ENCODE results near the gene MROH9.
"Not testable (repeated sequence)": the region's sequence is repeated elsewhere in the genome, so short reads cannot be mapped to it uniquely, and the experiment has no call there.

The MROH9 gene

GRCh38 chr1:170935231-170935630 lies at the start of gene MROH9:
Gene MROH9, plus strand, starts transcription at chr1:170935534. Its CDS starts 10,023 bp downstream, at chr1:170945557.
- Mint-ChIP-seq H3K27me3 (peaks cover 4% of the 10 kb centered on the region), H3K4me1 (no peaks in the 10 kb centered on the region), H3K4me3 (no peak within 1 kb of the TSS), H3K36me3 (no peaks in the 10 kb centered on the region), H3K9me3 (no peaks in the 10 kb centered on the region), H3K27ac (no peak within 1 kb of the TSS)

- H3K27ac Mint-ChIP-seq: no peak overlapping the region
- no peaks in the 10 kb centered on the region for H3K9me3 Mint-ChIP-seq
- H3K27me3 Mint-ChIP-seq: peaks cover 12% of the 10 kb centered on the region
- H3K36me3 Mint-ChIP-seq: no peaks in the 10 kb centered on the region
- no peak overlapping the region for H3K4me3 Mint-ChIP-seq
- H3K4me1 Mint-ChIP-seq: no peaks in the 10 kb centered on the region
Measured at GRCh38 chr1:170885551-170885950, 49.8 kb upstream of the MROH9 start.

- H3K36me3 Mint-ChIP-seq: no peaks in the 10 kb centered on the region
- no peak overlapping the region for H3K27ac Mint-ChIP-seq
- H3K27me3 Mint-ChIP-seq: peaks cover 10% of the 10 kb centered on the region
- H3K4me1 Mint-ChIP-seq: no peaks in the 10 kb centered on the region
- no peaks in the 10 kb centered on the region for H3K9me3 Mint-ChIP-seq
- H3K4me3 Mint-ChIP-seq: no peak overlapping the region
Measured at GRCh38 chr1:170886460-170886859, 48.9 kb upstream of the MROH9 start.

GRCh38 chr1:170887726-170888125 lies 47.6 kb upstream of the MROH9 start:
- Mint-ChIP-seq H3K36me3 (no peaks in the 10 kb centered on the region), H3K27ac (no peak overlapping the region), H3K27me3 (peaks cover 8% of the 10 kb centered on the region), H3K4me3 (no peak overlapping the region), H3K9me3 (no peaks in the 10 kb centered on the region), H3K4me1 (no peaks in the 10 kb centered on the region)

GRCh38 chr1:170891872-170892271 lies 43.5 kb upstream of the MROH9 start:
- Mint-ChIP-seq H3K36me3 (no peaks in the 10 kb centered on the region), H3K4me1 (no peaks in the 10 kb centered on the region), H3K9me3 (no peaks in the 10 kb centered on the region), H3K4me3 (no peak overlapping the region), H3K27me3 (peaks cover 9% of the 10 kb centered on the region), H3K27ac (no peak overlapping the region)

- H3K4me3 Mint-ChIP-seq: no peak overlapping the region
- no peaks in the 10 kb centered on the region for H3K36me3 Mint-ChIP-seq
- no peak overlapping the region for H3K27ac Mint-ChIP-seq
- peaks cover 14% of the 10 kb centered on the region for H3K27me3 Mint-ChIP-seq
- H3K9me3 Mint-ChIP-seq: no peaks in the 10 kb centered on the region
- no peaks in the 10 kb centered on the region for H3K4me1 Mint-ChIP-seq
Measured at GRCh38 chr1:170893655-170894297, 41.6 kb upstream of the MROH9 start.

GRCh38 chr1:170903961-170904360 lies 31.4 kb upstream of the MROH9 start:
- H3K4me3 Mint-ChIP-seq: no peak overlapping the region
- H3K9me3 Mint-ChIP-seq: no peaks in the 10 kb centered on the region
- H3K4me1 Mint-ChIP-seq: no peaks in the 10 kb centered on the region
- no peaks in the 10 kb centered on the region for H3K36me3 Mint-ChIP-seq
- H3K27me3 Mint-ChIP-seq: peaks cover 12% of the 10 kb centered on the region
- H3K27ac Mint-ChIP-seq: no peak overlapping the region

- no peak overlapping the region for H3K27ac Mint-ChIP-seq
- H3K27me3 Mint-ChIP-seq: peaks cover 13% of the 10 kb centered on the region
- no peaks in the 10 kb centered on the region for H3K4me1 Mint-ChIP-seq
Measured at GRCh38 chr1:170908942-170909341, 26.4 kb upstream of the MROH9 start.

GRCh38 chr1:170910273-170910672 lies 25.1 kb upstream of the MROH9 start:
- Mint-ChIP-seq H3K4me1 (no peaks in the 10 kb centered on the region), H3K36me3 (no peaks in the 10 kb centered on the region), H3K27ac (no peak overlapping the region), H3K9me3 (no peaks in the 10 kb centered on the region), H3K27me3 (peaks cover 16% of the 10 kb centered on the region), H3K4me3 (no peak overlapping the region)

More at GRCh38 chr1:170908942-170909341, 26.4 kb upstream of the MROH9 start:
- H3K36me3 Mint-ChIP-seq: no peaks in the 10 kb centered on the region
- H3K9me3 Mint-ChIP-seq: no peaks in the 10 kb centered on the region
- H3K4me3 Mint-ChIP-seq: no peak overlapping the region

- Mint-ChIP-seq H3K27me3 (peaks cover 9% of the 10 kb centered on the region), H3K4me1 (no peaks in the 10 kb centered on the region), H3K27ac (no peak overlapping the region), H3K36me3 (peaks cover 2% of the 10 kb centered on the region), H3K4me3 (no peak overlapping the region), H3K9me3 (peaks cover 19% of the 10 kb centered on the region)
Measured at GRCh38 chr1:170917373-170917772, 18.0 kb upstream of the MROH9 start.

GRCh38 chr1:170924656-170925055 lies 10.7 kb upstream of the MROH9 start:
- H3K4me3 Mint-ChIP-seq, H3K4me1 Mint-ChIP-seq, H3K27me3 Mint-ChIP-seq, H3K27ac Mint-ChIP-seq, H3K36me3 Mint-ChIP-seq: not testable (repeated sequence)
- peaks cover 13% of the 10 kb centered on the region for H3K9me3 Mint-ChIP-seq

- Mint-ChIP-seq H3K9me3 (no peaks in the 10 kb centered on the region), H3K4me1 (peaks cover 3% of the 10 kb centered on the region), H3K27ac (no peak overlapping the region), H3K27me3 (peaks cover 8% of the 10 kb centered on the region), H3K36me3 (no peaks in the 10 kb centered on the region), H3K4me3 (no peak overlapping the region)
Measured at GRCh38 chr1:170927955-170928840, 7.1 kb upstream of the MROH9 start.

GRCh38 chr1:170929412-170929834 lies 5.9 kb upstream of the MROH9 start:
- Mint-ChIP-seq H3K4me1 (peaks cover 3% of the 10 kb centered on the region), H3K9me3 (no peaks in the 10 kb centered on the region), H3K36me3 (no peaks in the 10 kb centered on the region), H3K27ac (no peak overlapping the region), H3K4me3 (no peak overlapping the region), H3K27me3 (peaks cover 3% of the 10 kb centered on the region)

- Mint-ChIP-seq H3K9me3 (no peaks in the 10 kb centered on the region), H3K4me1 (peaks cover 3% of the 10 kb centered on the region), H3K27ac (no peak overlapping the region), H3K27me3 (peaks cover 3% of the 10 kb centered on the region), H3K36me3 (no peaks in the 10 kb centered on the region), H3K4me3 (no peak overlapping the region)
Measured at GRCh38 chr1:170929835-170930554, 5.3 kb upstream of the MROH9 start.

GRCh38 chr1:170931650-170932049 lies 3.7 kb upstream of the MROH9 start:
- H3K27ac Mint-ChIP-seq: no peak overlapping the region
- H3K4me1 Mint-ChIP-seq: peaks cover 3% of the 10 kb centered on the region
- H3K9me3 Mint-ChIP-seq: no peaks in the 10 kb centered on the region
- no peaks in the 10 kb centered on the region for H3K36me3 Mint-ChIP-seq
- H3K27me3 Mint-ChIP-seq: no peaks in the 10 kb centered on the region
- H3K4me3 Mint-ChIP-seq: no peak overlapping the region

- Mint-ChIP-seq H3K9me3 (no peaks in the 10 kb centered on the region), H3K36me3 (no peaks in the 10 kb centered on the region), H3K27ac (no peak overlapping the region), H3K27me3 (no peaks in the 10 kb centered on the region), H3K4me1 (peaks cover 3% of the 10 kb centered on the region), H3K4me3 (no peak overlapping the region)
Measured at GRCh38 chr1:170932236-170932635, 3.1 kb upstream of the MROH9 start.
